Mesenchymal stem cell (in vitro differentiated cells and primary cell): ENCODE results near the gene TMSB4Y. TPM values are rescaled to one million over a fixed set of nuclear protein-coding genes. Genes with fewer than 3 reads are reported as not detected.
A peak's percentile ranks its signal among the peaks of the same experiment; 100 is the strongest.

ENCODE experiments used
- DNase-seq: peaks from one replicate; pipeline ENCODE4 v3.0.0-alpha.2; 2013
- H2AFZ ChIP-seq: one replicate; pipeline ENCODE4 v1.6.1; 2013; ENCODE audit warnings: low read depth, mild to moderate bottlenecking, control low read depth, inconsistent platforms, low read length, moderate library complexity
- H2AK5ac ChIP-seq: 2 replicates; pipeline ENCODE4 v1.6.1; 2013; ENCODE audit warnings: low read length, moderate library complexity, mild to moderate bottlenecking, inconsistent platforms; ENCODE audit not compliant: severe bottlenecking
- H2BK120ac ChIP-seq: one replicate; pipeline ENCODE4 v1.6.1; 2013; ENCODE audit warnings: low read depth, mild to moderate bottlenecking, inconsistent platforms, low read length, moderate library complexity
- H2BK12ac ChIP-seq, 2 experiments: one replicate each; pipeline ENCODE4 v1.6.1; 2013; ENCODE audit warnings: inconsistent platforms in 2 of 2, low read length in 2 of 2, mild to moderate bottlenecking in 2 of 2, moderate library complexity in 2 of 2, control low read depth in 1 of 2
- H2BK15ac ChIP-seq: one replicate; pipeline ENCODE4 v1.6.1; 2013; ENCODE audit warnings: mild to moderate bottlenecking, low read depth, inconsistent platforms; ENCODE audit not compliant: poor library complexity, severe bottlenecking
- H2BK5ac ChIP-seq: 2 replicates; pipeline ENCODE4 v1.6.1; 2013; ENCODE audit warnings: low read depth, mild to moderate bottlenecking, low read length, control low read depth, inconsistent platforms; ENCODE audit not compliant: poor library complexity, severe bottlenecking
- H3K14ac ChIP-seq, 2 experiments: one replicate each; pipeline ENCODE4 v1.6.1; 2013; ENCODE audit warnings: inconsistent platforms in 2 of 2, low read length in 2 of 2, control low read depth in 1 of 2, mild to moderate bottlenecking in 1 of 2, moderate library complexity in 1 of 2
- H3K18ac ChIP-seq, 2 experiments: one replicate each; pipeline ENCODE4 v1.6.1; 2013; ENCODE audit warnings: inconsistent platforms in 2 of 2, low read length in 2 of 2, control low read depth in 1 of 2, low read depth in 1 of 2, mild to moderate bottlenecking in 1 of 2
- H3K23ac ChIP-seq, 2 experiments: one replicate each; pipeline ENCODE4 v1.6.1; 2013; ENCODE audit warnings: inconsistent platforms in 2 of 2, low read length in 2 of 2, mild to moderate bottlenecking in 2 of 2, moderate library complexity in 2 of 2, control low read depth in 1 of 2
- H3K27ac ChIP-seq: 2 replicates; pipeline ENCODE4 v1.5.1; 2013; ENCODE audit warnings: mild to moderate bottlenecking, moderate library complexity, low read length, control low read depth, inconsistent platforms; ENCODE audit not compliant: poor library complexity, severe bottlenecking
- H3K27me3 ChIP-seq, 2 experiments: 2 replicates each; pipeline versions ENCODE4 v1.6.1 to v1.7.0; 2013; ENCODE audit warnings: low read length in 2 of 2, mild to moderate bottlenecking in 2 of 2, moderate library complexity in 2 of 2, control low read depth in 1 of 2, inconsistent platforms in 1 of 2; ENCODE audit not compliant: control insufficient read depth in 1 of 2, insufficient read depth in 1 of 2
- H3K36me3 ChIP-seq, 2 experiments: 2 replicates each; pipeline versions ENCODE4 v1.6.1 to v1.7.0; 2013; ENCODE audit warnings: low read length in 2 of 2, control low read depth in 1 of 2, inconsistent platforms in 1 of 2, low read depth in 1 of 2, mild to moderate bottlenecking in 1 of 2; ENCODE audit not compliant: insufficient read depth in 2 of 2, control insufficient read depth in 1 of 2
- H3K4ac ChIP-seq, 2 experiments: one replicate each; pipeline ENCODE4 v1.6.1; 2013; ENCODE audit warnings: inconsistent platforms in 2 of 2, low read length in 2 of 2, mild to moderate bottlenecking in 2 of 2, moderate library complexity in 2 of 2, control low read depth in 1 of 2, low read depth in 1 of 2
- H3K4me1 ChIP-seq: 2 replicates; pipeline ENCODE4 v1.6.1; 2013; ENCODE audit warnings: low read depth, low read length, control low read depth; ENCODE audit not compliant: control insufficient read depth, insufficient read depth
- H3K4me2 ChIP-seq: 2 replicates; pipeline ENCODE4 v1.6.1; 2013; ENCODE audit warnings: low read length, mild to moderate bottlenecking, inconsistent platforms; ENCODE audit not compliant: poor library complexity, severe bottlenecking
- H3K4me3 ChIP-seq, 2 experiments: 2 replicates each; pipeline versions ENCODE4 v1.5.1 to v1.7.0; 2013; ENCODE audit warnings: low read length in 2 of 2, mild to moderate bottlenecking in 2 of 2, control low read depth in 1 of 2, low read depth in 1 of 2; ENCODE audit not compliant: insufficient read depth in 1 of 2
- H3K79me1 ChIP-seq: replicated peaks from 2 replicates; pipeline ENCODE4 v1.6.1; 2013; ENCODE audit warnings: mild to moderate bottlenecking, control low read depth, low read length, inconsistent platforms; ENCODE audit not compliant: poor library complexity, severe bottlenecking
- H3K9ac ChIP-seq: 2 replicates; pipeline ENCODE4 v1.7.0; 2013; ENCODE audit warnings: mild to moderate bottlenecking, low read length, moderate library complexity
- H3K9me3 ChIP-seq: 2 replicates; pipeline ENCODE4 v1.7.0; 2013; ENCODE audit warnings: mild to moderate bottlenecking, low read length; ENCODE audit not compliant: control insufficient read depth
- H4K8ac ChIP-seq: one replicate; pipeline ENCODE4 v1.6.1; 2013; ENCODE audit warnings: inconsistent platforms, mild to moderate bottlenecking, low read length, moderate library complexity
- H4K91ac ChIP-seq: one replicate; pipeline ENCODE4 v1.6.1; 2013; ENCODE audit warnings: mild to moderate bottlenecking, low read length, inconsistent platforms
- WGBS: methylation state at CpG from one replicate; pipeline ENCODE4 v1.1.7; 2013; ENCODE audit warnings: mixed read lengths; 5-methylcytosine and 5-hydroxymethylcytosine counted together
- polyA plus RNA-seq, 2 experiments: library from polyadenylated mRNA; stranded (reverse); fragments of 200-250 nt; gene quantifications; one replicate each; pipeline ENCODE4 v1.2.3, GENCODE V29; 2013

The TMSB4Y gene
- polyA plus RNA-seq (2013, experiment 1 of 2) = 0.46 TPM
- 0.40 TPM for polyA plus RNA-seq (2013, experiment 2 of 2)

- Histone ChIP-seq H3K18ac (peak within 1 kb of the TSS; percentile 33 to 48), H3K14ac (no peak within 1 kb of the TSS), H3K4ac (no peak within 1 kb of the TSS), H3K23ac (no peak within 1 kb of the TSS), H3K27ac (peak within 1 kb of the TSS; percentile 84), H3K9ac (no peak within 1 kb of the TSS), H2BK15ac (no peak within 1 kb of the TSS), H3K4me2 (peak within 1 kb of the TSS; percentile 74), H4K8ac (peak within 1 kb of the TSS; percentile 72), H3K27me3 (no peaks in the 10 kb centered on the region), H3K9me3 (no peaks in the 10 kb centered on the region), H3K36me3 (no peaks in the 10 kb centered on the region), H3K4me1 (peaks cover 1% of the 10 kb centered on the region), H3K79me1 (peaks cover 1% of the 10 kb centered on the region), H4K91ac (no peak within 1 kb of the TSS), H2BK12ac (no peak within 1 kb of the TSS), H2BK5ac (no peak within 1 kb of the TSS), H2BK120ac (no peak within 1 kb of the TSS), H2AK5ac (no peak within 1 kb of the TSS), H3K4me3 (peak within 1 kb of the TSS in 1 of 2 experiments; percentile 50), H2AFZ (peak within 1 kb of the TSS; percentile 42)
- peak; percentile 77 for DNase-seq
- 1% methylated on average over 28 of the region's 28 CpGs for WGBS
Observed at GRCh38 chrY:13703568-13703968, at the start of gene TMSB4Y. Gene TMSB4Y (plus strand): TSS chrY:13703899.

GRCh38 chrY:13664162-13664561, 39.5 kb upstream of the TMSB4Y start:
- Histone ChIP-seq H3K4me1 (no peaks in the 10 kb centered on the region), H2BK15ac (no peak overlapping the region), H4K91ac (no peak overlapping the region), H2BK120ac (no peak overlapping the region), H2BK12ac (no peak overlapping the region), H2AFZ (no peak overlapping the region), H3K9me3 (no peaks in the 10 kb centered on the region), H3K79me1 (no peaks in the 10 kb centered on the region), H3K4ac (no peak overlapping the region), H3K18ac (no peak overlapping the region), H3K4me3 (no peak overlapping the region), H2BK5ac (no peak overlapping the region), H4K8ac (no peak overlapping the region), H3K14ac (no peak overlapping the region), H3K4me2 (no peak overlapping the region), H3K9ac (no peak overlapping the region), H3K36me3 (no peaks in the 10 kb centered on the region), H2AK5ac (no peak overlapping the region), H3K27me3 (no peaks in the 10 kb centered on the region), H3K23ac (no peak overlapping the region), H3K27ac (no peak overlapping the region)
- no peak for DNase-seq
- no CpG with 5 or more reads among the region's 1 CpG for WGBS

DNA sequence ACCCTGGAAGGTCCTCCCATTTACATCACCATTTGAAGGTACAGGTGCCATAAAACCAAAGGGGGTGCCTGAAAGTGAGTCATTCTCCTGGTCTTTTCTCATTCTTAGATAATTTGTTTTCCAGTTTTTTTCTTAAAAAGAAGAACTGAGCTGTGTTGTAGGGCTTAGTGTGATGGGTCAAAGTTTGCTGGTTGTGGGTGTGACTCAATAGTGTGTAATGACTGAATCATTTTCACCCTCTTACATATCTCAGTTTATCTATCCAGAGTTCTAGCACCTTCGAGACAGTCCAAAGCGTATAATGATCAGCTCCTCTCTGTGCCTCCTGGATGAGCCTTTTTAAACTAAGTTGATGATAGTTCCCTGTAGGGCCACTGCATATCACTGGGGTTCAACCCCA, 32.6 kb upstream of the TMSB4Y start:
- Histone ChIP-seq H3K23ac (no peak overlapping the region), H3K4me3 (no peak overlapping the region), H2BK15ac (no peak overlapping the region), H4K8ac (no peak overlapping the region), H3K27me3 (no peaks in the 10 kb centered on the region), H3K18ac (no peak overlapping the region), H3K4me2 (no peak overlapping the region), H2BK5ac (no peak overlapping the region), H2BK12ac (no peak overlapping the region), H3K79me1 (no peaks in the 10 kb centered on the region), H3K4ac (no peak overlapping the region), H2BK120ac (no peak overlapping the region), H3K27ac (no peak overlapping the region), H3K14ac (no peak overlapping the region), H4K91ac (no peak overlapping the region), H3K9ac (no peak overlapping the region), H3K4me1 (no peaks in the 10 kb centered on the region), H3K9me3 (no peaks in the 10 kb centered on the region), H2AFZ (no peak overlapping the region), H3K36me3 (no peaks in the 10 kb centered on the region), H2AK5ac (no peak overlapping the region)
- no peak for DNase-seq
- WGBS = 85% methylated on average over 2 of the region's 2 CpGs

DNA sequence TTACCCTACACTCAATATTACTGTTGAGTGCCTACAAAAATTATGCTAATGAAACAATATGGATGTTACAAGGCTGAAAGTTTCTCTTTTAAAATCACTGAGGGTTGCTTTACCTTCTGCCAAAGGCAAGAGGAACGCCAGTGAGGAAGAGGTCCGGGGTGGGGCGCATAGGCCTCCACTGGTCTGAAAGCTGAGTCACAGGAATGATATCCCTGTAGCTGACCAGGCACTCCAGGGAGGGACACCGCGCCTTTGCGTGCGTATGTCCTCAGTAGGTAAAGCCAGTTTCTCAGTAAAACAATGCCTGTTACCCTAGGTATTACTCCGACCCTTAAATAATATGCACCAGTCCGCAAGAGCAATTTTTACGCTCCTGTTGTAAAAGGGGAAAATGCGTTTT, 1.4 kb upstream of the TMSB4Y start:
- H2BK12ac ChIP-seq = no peak overlapping the region
- no peak overlapping the region for H4K91ac ChIP-seq
- no peaks in the 10 kb centered on the region for H3K27me3 ChIP-seq
- peak overlapping the region; percentile 14 for H2AFZ ChIP-seq
- peaks cover 1% of the 10 kb centered on the region for H3K79me1 ChIP-seq
- H3K4me1 ChIP-seq = peaks cover 1% of the 10 kb centered on the region
- no peak overlapping the region for H2AK5ac ChIP-seq
- H3K27ac ChIP-seq = no peak overlapping the region
- no peak overlapping the region for H3K4ac ChIP-seq
- no peak overlapping the region for H4K8ac ChIP-seq
- H3K9me3 ChIP-seq = no peaks in the 10 kb centered on the region
- H3K4me2 ChIP-seq = no peak overlapping the region
- no peak overlapping the region for H2BK15ac ChIP-seq
- no peaks in the 10 kb centered on the region for H3K36me3 ChIP-seq
- H3K4me3 ChIP-seq = no peak overlapping the region
- H2BK120ac ChIP-seq = no peak overlapping the region
- no peak for DNase-seq
- H3K9ac ChIP-seq = no peak overlapping the region
- H3K23ac ChIP-seq = no peak overlapping the region
- H3K14ac ChIP-seq = no peak overlapping the region
- no peak overlapping the region for H2BK5ac ChIP-seq
- WGBS = 94% methylated on average over 7 of the region's 11 CpGs
- no peak overlapping the region for H3K18ac ChIP-seq
